Measurements from ENCODE around the gene SAMD11. TPM values are rescaled to one million over a fixed set of nuclear protein-coding genes. Genes with fewer than 3 reads are reported as not detected.
"Not testable (repeated sequence)": the region's sequence is repeated elsewhere in the genome, so short reads cannot be mapped to it uniquely, and the experiment has no call there.

Gene SAMD11
- total RNA-seq, 1 experiment from 2014 or later: 11.5 TPM

DNA sequence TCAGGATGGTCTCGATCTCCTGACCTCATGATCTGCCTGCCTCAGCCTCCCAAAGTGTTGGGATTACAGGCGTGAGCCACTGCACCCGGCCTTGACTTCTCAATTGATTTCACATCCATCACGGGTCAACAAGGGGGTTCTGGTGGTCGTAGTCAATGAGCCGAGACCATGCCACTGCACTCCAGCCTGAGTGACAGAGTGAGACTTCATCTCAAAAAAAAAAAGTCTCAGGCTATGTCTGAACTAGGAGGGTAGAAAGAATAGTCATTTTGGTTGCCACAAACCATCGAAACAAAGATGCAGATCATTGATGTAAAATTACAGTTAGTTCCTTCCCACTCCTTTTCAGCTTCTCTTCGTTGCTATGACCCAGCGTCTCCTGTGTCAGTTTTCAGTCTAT, 33.5 kb upstream of the SAMD11 start:
- H3K9ac ChIP-seq (ENCODE audit: low read length); DNase-seq (ENCODE audit: low read depth, low spot score); H3K4me2 ChIP-seq (ENCODE audit: low read length); CTCF ChIA-PET; H3K4me3 ChIP-seq (replicated peaks in 1 of 2; ENCODE audit: low read depth in 1 of 2, low read length in 2 of 2); H3K27ac ChIP-seq (ENCODE audit: low read depth, low read length); H3K36me3 ChIP-seq (ENCODE audit: control insufficient read depth in 1 of 2, insufficient read depth in 2 of 2, low read length in 2 of 2); H2AFZ ChIP-seq (ENCODE audit: low read depth, low read length, poor library complexity, severe bottlenecking); POLR2A ChIA-PET; H3K27me3 ChIP-seq (ENCODE audit: insufficient read depth, low read length); H3K79me2 ChIP-seq (ENCODE audit: insufficient read depth, low read length); H3K4me1 ChIP-seq (ENCODE audit: control insufficient read depth in 1 of 2, insufficient read depth in 2 of 2, low read length in 2 of 2); RAD21 ChIA-PET (ENCODE audit: low non-redundant PET in 1 of 2, low total read pairs in 2 of 2, uncharacterized antibody in 2 of 2, unreplicated experiment in 2 of 2); H3K9me2 ChIP-seq (ENCODE audit: insufficient read depth); H4K20me1 ChIP-seq (ENCODE audit: insufficient read depth); H3K9me3 ChIP-seq (ENCODE audit: control insufficient read depth in 1 of 2, insufficient read depth in 1 of 2, low read depth in 1 of 2, low read length in 2 of 2); BruUV-seq (replicated peaks); intact Hi-C loops (cut with micrococcal nuclease); ATAC-seq: not testable (repeated sequence)

- CTCF ChIA-PET: no interaction called here
These were observed 33.1 kb upstream of the SAMD11 start for GRCh38 chr1:890661-891060.

More at GRCh38 chr1:890661-891060, 33.1 kb upstream of the SAMD11 start:
- H3K9me3 ChIP-seq (ENCODE audit: control insufficient read depth in 1 of 2, insufficient read depth in 1 of 2, low read depth in 1 of 2, low read length in 2 of 2): no peaks in the 10 kb centered on the region
- DNase-seq (ENCODE audit: low read depth, low spot score) (no peak), ATAC-seq (no peak)
- no peaks in the 10 kb centered on the region for H3K36me3 ChIP-seq (ENCODE audit: control insufficient read depth in 1 of 2, insufficient read depth in 2 of 2, low read length in 2 of 2)
- H3K79me2 ChIP-seq (ENCODE audit: insufficient read depth, low read length): no peaks in the 10 kb centered on the region
- no peaks in the 10 kb centered on the region for H3K9me2 ChIP-seq (ENCODE audit: insufficient read depth)
- H3K9ac ChIP-seq (ENCODE audit: low read length): no peak overlapping the region
- no peaks in the 10 kb centered on the region for H3K27me3 ChIP-seq (ENCODE audit: insufficient read depth, low read length)
- intact Hi-C loops (cut with micrococcal nuclease): loop anchor here (1.0 kb wide), 1 partner anchor 10 kb away; no protein-coding TSS in a partner anchor
- no peaks in the 10 kb centered on the region for H3K4me1 ChIP-seq (ENCODE audit: control insufficient read depth in 1 of 2, insufficient read depth in 2 of 2, low read length in 2 of 2)
- H3K4me3 ChIP-seq (replicated peaks in 1 of 2; ENCODE audit: low read depth in 1 of 2, low read length in 2 of 2): no peak overlapping the region
- TF ChIP-seq RAD21 (IDR thresholded peaks at IDR 0.05; ENCODE audit: low read depth): no peak
- no peak for TF ChIP-seq ELF1 (IDR thresholded peaks at IDR 0.05; ENCODE audit: borderline replicate concordance, low read depth)
- TF ChIP-seq, protein P1, sequence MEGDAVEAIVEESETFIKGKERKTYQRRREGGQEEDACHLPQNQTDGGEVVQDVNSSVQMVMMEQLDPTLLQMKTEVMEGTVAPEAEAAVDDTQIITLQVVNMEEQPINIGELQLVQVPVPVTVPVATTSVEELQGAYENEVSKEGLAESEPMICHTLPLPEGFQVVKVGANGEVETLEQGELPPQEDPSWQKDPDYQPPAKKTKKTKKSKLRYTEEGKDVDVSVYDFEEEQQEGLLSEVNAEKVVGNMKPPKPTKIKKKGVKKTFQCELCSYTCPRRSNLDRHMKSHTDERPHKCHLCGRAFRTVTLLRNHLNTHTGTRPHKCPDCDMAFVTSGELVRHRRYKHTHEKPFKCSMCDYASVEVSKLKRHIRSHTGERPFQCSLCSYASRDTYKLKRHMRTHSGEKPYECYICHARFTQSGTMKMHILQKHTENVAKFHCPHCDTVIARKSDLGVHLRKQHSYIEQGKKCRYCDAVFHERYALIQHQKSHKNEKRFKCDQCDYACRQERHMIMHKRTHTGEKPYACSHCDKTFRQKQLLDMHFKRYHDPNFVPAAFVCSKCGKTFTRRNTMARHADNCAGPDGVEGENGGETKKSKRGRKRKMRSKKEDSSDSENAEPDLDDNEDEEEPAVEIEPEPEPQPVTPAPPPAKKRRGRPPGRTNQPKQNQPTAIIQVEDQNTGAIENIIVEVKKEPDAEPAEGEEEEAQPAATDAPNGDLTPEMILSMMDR (IDR thresholded peaks at IDR 0.05 in 2 of 3, conservative IDR thresholded peaks at IDR 0.05 in 1 of 3; ENCODE audit: borderline replicate concordance in 1 of 3, insufficient read depth in 1 of 3, low read depth in 2 of 3, low read length in 2 of 3): no peak
- TF ChIP-seq TCF7L2 (IDR thresholded peaks at IDR 0.05; ENCODE audit: borderline replicate concordance, extremely low read depth, insufficient read depth, insufficient read length): no peak
- TF ChIP-seq EGR1 (IDR thresholded peaks at IDR 0.05; ENCODE audit: low read depth): no peak
- TF ChIP-seq CEBPB (IDR thresholded peaks at IDR 0.05; ENCODE audit: low read depth): no peak
- TF ChIP-seq ATF3 (IDR thresholded peaks at IDR 0.05): no peak
- TF ChIP-seq FOSL1 (IDR thresholded peaks at IDR 0.05; ENCODE audit: low read depth): no peak
- TF ChIP-seq EZH2phosphoT487 (IDR thresholded peaks at IDR 0.05; ENCODE audit: borderline replicate concordance): no peak
- no peak for TF ChIP-seq YY1 (IDR thresholded peaks at IDR 0.05; ENCODE audit: extremely low read depth, insufficient replicate concordance, low read depth, low read length)
- no peak for TF ChIP-seq ZFX (IDR thresholded peaks at IDR 0.05)
- TF ChIP-seq ZBTB33 (IDR thresholded peaks at IDR 0.05; ENCODE audit: extremely low read depth, insufficient replicate concordance, low read length): no peak
- no peak for TF ChIP-seq POLR2A (IDR thresholded peaks at IDR 0.05; ENCODE audit: borderline replicate concordance, extremely low read depth, insufficient read depth, insufficient read length)
- TF ChIP-seq EZH2 (IDR thresholded peaks at IDR 0.05): no peak
- no peaks in the 10 kb centered on the region for H4K20me1 ChIP-seq (ENCODE audit: insufficient read depth)
- no peak overlapping the region for H3K27ac ChIP-seq (ENCODE audit: low read depth, low read length)
- no peak overlapping the region for H2AFZ ChIP-seq (ENCODE audit: low read depth, low read length, poor library complexity, severe bottlenecking)
- no TSS peak for BruUV-seq (replicated peaks)
- ChIA-PET POLR2A (no interaction called here), RAD21 (ENCODE audit: low non-redundant PET in 1 of 2, low total read pairs in 2 of 2, uncharacterized antibody in 2 of 2, unreplicated experiment in 2 of 2) (no interaction called here)
- H3K4me2 ChIP-seq (ENCODE audit: low read length): no peak overlapping the region
